DOHH2 (cell line): ENCODE measurements around the gene RC3H1.

Source experiments
- H3F3A ChIP-seq: fragments of 200-600 bp; sonication (generic), shearing (Covaris generic); 2 replicates; pipeline ENCODE4 v1.6.0; 2016; ENCODE audit warnings: antibody characterized with exemption, mild to moderate bottlenecking; ENCODE audit not compliant: control insufficient read depth, insufficient read depth
- H3K27ac ChIP-seq: fragments of 200-600 bp; sonication (generic); 2 replicates; pipeline ENCODE4 v1.5.1; 2014; ENCODE audit warnings: low read depth, mild to moderate bottlenecking, low read length, moderate library complexity
- H3K27me3 ChIP-seq: fragments of 200-600 bp; sonication (generic); 2 replicates; pipeline ENCODE4 v1.6.1; 2014; ENCODE audit warnings: mild to moderate bottlenecking, low read length, mixed read lengths; ENCODE audit not compliant: control insufficient read depth
- H3K36me3 ChIP-seq: fragments of 200-600 bp; sonication (generic); 2 replicates; pipeline ENCODE4 v1.6.1; 2014; ENCODE audit warnings: mild to moderate bottlenecking, low read length, moderate library complexity, mixed read lengths; ENCODE audit not compliant: control insufficient read depth
- H3K4me1 ChIP-seq: fragments of 200-600 bp; sonication (generic); 2 replicates; pipeline ENCODE4 v1.6.1; 2014; ENCODE audit warnings: mild to moderate bottlenecking, low read length, mixed read lengths; ENCODE audit not compliant: control insufficient read depth
- H3K4me2 ChIP-seq: fragments of 200-600 bp; sonication (generic); 2 replicates; pipeline ENCODE4 v1.6.0; 2014; ENCODE audit warnings: mild to moderate bottlenecking, low read length, moderate library complexity
- H3K4me3 ChIP-seq: fragments of 200-600 bp; sonication (generic); 2 replicates; pipeline ENCODE4 v1.5.1; 2014; ENCODE audit warnings: mild to moderate bottlenecking, low read length, mixed read lengths
- H3K79me2 ChIP-seq: fragments of 200-600 bp; sonication (generic); 2 replicates; pipeline ENCODE4 v1.6.1; 2014; ENCODE audit warnings: mild to moderate bottlenecking, low read length, mixed read lengths; ENCODE audit not compliant: control insufficient read depth
- H3K9me2 ChIP-seq: fragments of 200-600 bp; sonication (generic); replicated peaks from 2 replicates; pipeline ENCODE4 v1.6.1; 2014; ENCODE audit warnings: mild to moderate bottlenecking, low read length, mixed read lengths; ENCODE audit not compliant: control insufficient read depth
- H3K9me3 ChIP-seq: fragments of 200-600 bp; sonication (generic); 2 replicates; pipeline ENCODE4 v1.6.1; 2014; ENCODE audit warnings: antibody characterized with exemption, low read length, mixed read lengths; ENCODE audit not compliant: control insufficient read depth, insufficient read depth
- H4K20me1 ChIP-seq: fragments of 200-600 bp; sonication (generic); 2 replicates; pipeline ENCODE4 v1.6.0; 2014; ENCODE audit warnings: low read depth, mild to moderate bottlenecking, antibody characterized with exemption, low read length, moderate library complexity; ENCODE audit not compliant: control insufficient read depth, insufficient read depth
- EZH2phosphoT487 ChIP-seq: fragments of 200-600 bp; sonication (generic); IDR thresholded peaks from 2 replicates; pipeline ENCODE4 v1.6.1; 2017; ENCODE audit warnings: borderline replicate concordance, mild to moderate bottlenecking, antibody characterized with exemption, low read length, moderate library complexity, mixed read lengths
- TF ChIP-seq, protein P1 (sequence below): fragments of 200-600 bp; sonication (generic); IDR thresholded peaks from one replicate; pipeline ENCODE4 v1.5.1; 2014; ENCODE audit warnings: antibody characterized with exemption, mild to moderate bottlenecking, low read depth, low read length; ENCODE audit not compliant: poor library complexity, severe bottlenecking

Gene RC3H1

DNA sequence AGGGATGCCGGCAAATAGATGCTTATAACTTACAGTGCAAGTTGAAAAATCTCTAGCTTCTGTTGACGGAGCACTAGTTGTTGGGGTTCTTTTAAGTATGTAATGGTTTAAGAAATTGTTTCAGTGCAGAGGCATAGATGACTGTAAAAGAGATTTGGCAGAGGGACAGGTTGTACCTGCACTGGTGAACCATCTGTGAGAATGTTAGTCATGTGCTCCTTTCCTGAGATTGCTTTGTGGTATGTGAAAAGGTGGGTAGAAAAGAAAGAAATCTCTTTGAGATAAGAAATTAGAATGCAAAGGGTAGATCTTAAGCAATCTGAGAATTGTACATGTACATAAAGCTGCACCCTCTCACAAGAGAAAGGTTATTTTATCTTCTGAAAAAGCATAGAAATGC lies 134.5 kb downstream of the RC3H1 start:
- H3K4me3 ChIP-seq: no peak overlapping the region
- TF ChIP-seq, protein P1, sequence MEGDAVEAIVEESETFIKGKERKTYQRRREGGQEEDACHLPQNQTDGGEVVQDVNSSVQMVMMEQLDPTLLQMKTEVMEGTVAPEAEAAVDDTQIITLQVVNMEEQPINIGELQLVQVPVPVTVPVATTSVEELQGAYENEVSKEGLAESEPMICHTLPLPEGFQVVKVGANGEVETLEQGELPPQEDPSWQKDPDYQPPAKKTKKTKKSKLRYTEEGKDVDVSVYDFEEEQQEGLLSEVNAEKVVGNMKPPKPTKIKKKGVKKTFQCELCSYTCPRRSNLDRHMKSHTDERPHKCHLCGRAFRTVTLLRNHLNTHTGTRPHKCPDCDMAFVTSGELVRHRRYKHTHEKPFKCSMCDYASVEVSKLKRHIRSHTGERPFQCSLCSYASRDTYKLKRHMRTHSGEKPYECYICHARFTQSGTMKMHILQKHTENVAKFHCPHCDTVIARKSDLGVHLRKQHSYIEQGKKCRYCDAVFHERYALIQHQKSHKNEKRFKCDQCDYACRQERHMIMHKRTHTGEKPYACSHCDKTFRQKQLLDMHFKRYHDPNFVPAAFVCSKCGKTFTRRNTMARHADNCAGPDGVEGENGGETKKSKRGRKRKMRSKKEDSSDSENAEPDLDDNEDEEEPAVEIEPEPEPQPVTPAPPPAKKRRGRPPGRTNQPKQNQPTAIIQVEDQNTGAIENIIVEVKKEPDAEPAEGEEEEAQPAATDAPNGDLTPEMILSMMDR: no peak
- TF ChIP-seq EZH2phosphoT487: no peak
- no peaks in the 10 kb centered on the region for H3K9me3 ChIP-seq
- no peak overlapping the region for H3K27ac ChIP-seq
- H3K4me1 ChIP-seq: no peaks in the 10 kb centered on the region
- no peaks in the 10 kb centered on the region; the same call in 1 of the 2 replicates for H3K9me2 ChIP-seq
- H3K4me2 ChIP-seq: no peak overlapping the region
- H3K36me3 ChIP-seq: peaks cover 18% of the 10 kb centered on the region
- H3K27me3 ChIP-seq: no peaks in the 10 kb centered on the region
- H3K79me2 ChIP-seq: no peaks in the 10 kb centered on the region
- no peaks in the 10 kb centered on the region for H4K20me1 ChIP-seq
- H3F3A ChIP-seq: no peaks in the 10 kb centered on the region

- no peaks in the 10 kb centered on the region for H3K79me2 ChIP-seq
- TF ChIP-seq, protein P1: no peak
- TF ChIP-seq EZH2phosphoT487: no peak
- H3K9me3 ChIP-seq: no peaks in the 10 kb centered on the region
- H3F3A ChIP-seq: no peaks in the 10 kb centered on the region
- no peak overlapping the region for H3K4me3 ChIP-seq
- no peaks in the 10 kb centered on the region for H3K4me1 ChIP-seq
- H3K36me3 ChIP-seq: peaks cover 18% of the 10 kb centered on the region
- no peaks in the 10 kb centered on the region; the same call in 1 of the 2 replicates for H3K9me2 ChIP-seq
- no peaks in the 10 kb centered on the region for H3K27me3 ChIP-seq
- no peaks in the 10 kb centered on the region for H4K20me1 ChIP-seq
- no peak overlapping the region for H3K27ac ChIP-seq
- no peak overlapping the region for H3K4me2 ChIP-seq
These were observed 135.2 kb downstream of the RC3H1 start for GRCh38 chr1:173886746-173887611.

DNA sequence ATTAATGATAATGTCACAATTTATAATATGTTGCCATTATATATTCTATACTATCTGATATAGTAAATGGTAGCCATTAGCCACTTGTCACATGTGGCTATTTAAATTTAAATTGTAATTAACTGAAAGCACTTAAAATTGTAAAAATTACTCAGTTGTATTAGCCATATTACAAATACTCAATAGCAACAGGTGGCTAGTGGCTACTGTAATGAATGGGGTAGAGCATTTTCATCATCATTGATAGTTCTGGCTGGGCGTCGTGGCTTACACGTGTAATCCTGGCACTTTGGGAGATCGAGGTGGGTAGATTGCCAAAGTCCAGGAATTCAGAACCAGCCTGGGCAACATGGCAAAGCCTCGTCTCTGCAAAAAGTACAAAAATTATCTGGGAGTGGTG lies 137.5 kb downstream of the RC3H1 start:
- no peak overlapping the region for H3K27ac ChIP-seq
- no peaks in the 10 kb centered on the region for H3K79me2 ChIP-seq
- no peaks in the 10 kb centered on the region for H3F3A ChIP-seq
- no peaks in the 10 kb centered on the region for H3K27me3 ChIP-seq
- H4K20me1 ChIP-seq: no peaks in the 10 kb centered on the region
- H3K9me3 ChIP-seq: no peaks in the 10 kb centered on the region
- no peak overlapping the region for H3K4me2 ChIP-seq
- no peaks in the 10 kb centered on the region for H3K4me1 ChIP-seq
- no peak overlapping the region for H3K4me3 ChIP-seq
- TF ChIP-seq, protein P1: no peak
- no peak for TF ChIP-seq EZH2phosphoT487
- H3K36me3 ChIP-seq: peaks cover 22% of the 10 kb centered on the region
- no peaks in the 10 kb centered on the region for H3K9me2 ChIP-seq
